ENCODE measurements around the gene LDHA. TPM values are rescaled to one million over a fixed set of nuclear protein-coding genes. Genes with fewer than 3 reads are reported as not detected.
A peak's percentile ranks its signal among the peaks of the same experiment; 100 is the strongest.

The LDHA gene
- total and polyA plus RNA-seq, 2 of the 13 experiments (the other 11 are each of a cell fraction or from before 2014, with no cell fraction given), result 805 to 1,547 TPM

- TF ChIP-seq ZNF766 (CRISPR knock-in tag; IDR thresholded peaks at IDR 0.05; ENCODE audit: borderline replicate concordance), result peak; percentile 98
- TF ChIP-seq HNRNPUL1 (IDR thresholded peaks at IDR 0.05; ENCODE audit: low read depth, low read length), result peak; percentile 73; the same call in 1 of the 2 replicates
- peak; percentile 55; the same call in 1 of the 2 replicates for TF ChIP-seq ZNF619 (CRISPR knock-in tag; IDR thresholded peaks at IDR 0.05)
- TF ChIP-seq IRF9 (CRISPR knock-in tag; IDR thresholded peaks at IDR 0.05; ENCODE audit: borderline replicate concordance), result peak; percentile 84; the same call in 1 of the 2 replicates
- peak; percentile 5; the same call in 1 of the 2 replicates for TF ChIP-seq ZBTB33 (CRISPR knock-in tag; IDR thresholded peaks at IDR 0.05)
- peak; percentile 86 for TF ChIP-seq HMGXB4 (CRISPR knock-in tag; IDR thresholded peaks at IDR 0.05; ENCODE audit: borderline replicate concordance in 1 of 2, low read depth in 1 of 2)
- TF ChIP-seq ZHX1 (CRISPR knock-in tag; IDR thresholded peaks at IDR 0.05; ENCODE audit: low read depth), result peak; percentile 93; the same call in 1 of the 2 replicates
- TF ChIP-seq HHEX (CRISPR knock-in tag; IDR thresholded peaks at IDR 0.05), result no peak
- TF ChIP-seq RARA (CRISPR knock-in tag; IDR thresholded peaks at IDR 0.05), result peak; percentile 73
- TF ChIP-seq ZBTB8A (CRISPR knock-in tag; IDR thresholded peaks at IDR 0.05; ENCODE audit: borderline replicate concordance, low read depth), result no peak
- TF ChIP-seq ZNF431 (CRISPR knock-in tag; IDR thresholded peaks at IDR 0.05; ENCODE audit: borderline replicate concordance, low read depth), result peak; percentile 94; the same call in 1 of the 2 replicates
- peak; percentile 98 for TF ChIP-seq MTERF4 (CRISPR knock-in tag; IDR thresholded peaks at IDR 0.05)
- TF ChIP-seq ZNF775 (CRISPR knock-in tag; IDR thresholded peaks at IDR 0.05; ENCODE audit: borderline replicate concordance), result no peak; the same call in 1 of the 2 replicates
- peak; percentile 92 for TF ChIP-seq ZFX (CRISPR knock-in tag; IDR thresholded peaks at IDR 0.05; ENCODE audit: low read depth)
- peak; percentile 65; the same call in 1 of the 2 replicates for TF ChIP-seq KAT8 (CRISPR knock-in tag; IDR thresholded peaks at IDR 0.05)
- TF ChIP-seq TEAD2 (CRISPR knock-in tag; IDR thresholded peaks at IDR 0.05), result peak; percentile 69; the same call in 1 of the 2 replicates
- peak; percentile 97 for TF ChIP-seq ZNF564 (CRISPR knock-in tag; IDR thresholded peaks at IDR 0.05)
- TF ChIP-seq TRIM22 (IDR thresholded peaks at IDR 0.05), result no peak
Measured at GRCh38 chr11:18394275-18394927, at the start of gene LDHA (continued).
